Central memory CD8-positive, alpha-beta T cell (primary cell): ENCODE results near the gene CDHR2.
A peak's percentile ranks its signal among the peaks of the same experiment; 100 is the strongest.
"Not testable (repeated sequence)": the region's sequence is repeated elsewhere in the genome, so short reads cannot be mapped to it uniquely, and the experiment has no call there.

Experiments
- ATAC-seq: fragments of 150-1000 bp; cut with Tn5 transposase; replicated peaks from 2 replicates; pipeline ENCODE4 v1.10.0; 2022; ENCODE audit warnings: mild to moderate bottlenecking, moderate FRiP score, moderate number of reproducible peaks; ENCODE audit not compliant: poor library complexity, severe bottlenecking; ENCODE audit errors: extremely low read depth
- DNase-seq, 2 donors: peaks; one replicate each; pipeline ENCODE4 v3.0.0; 2021; ENCODE audit warnings: low spot score in 2 of 2
- H3K27ac Mint-ChIP-seq: one replicate; pipeline ENCODE4 v1.8.0; 2022; ENCODE audit warnings: low read depth, mild to moderate bottlenecking, moderate library complexity, mixed read lengths
- H3K27me3 Mint-ChIP-seq: one replicate; pipeline ENCODE4 v1.8.0; 2022; ENCODE audit warnings: mixed read lengths
- H3K36me3 Mint-ChIP-seq: one replicate; pipeline ENCODE4 v1.8.0; 2022; ENCODE audit warnings: mild to moderate bottlenecking, moderate library complexity, mixed read lengths; ENCODE audit not compliant: insufficient read depth
- H3K4me1 Mint-ChIP-seq: one replicate; pipeline ENCODE4 v1.8.0; 2022; ENCODE audit warnings: mixed read lengths
- H3K4me3 Mint-ChIP-seq: one replicate; pipeline ENCODE4 v1.8.0; 2022; ENCODE audit warnings: mild to moderate bottlenecking, moderate library complexity, mixed read lengths
- H3K9me3 Mint-ChIP-seq: one replicate; pipeline ENCODE4 v1.8.0; 2022; ENCODE audit warnings: mixed read lengths

Gene CDHR2

DNA sequence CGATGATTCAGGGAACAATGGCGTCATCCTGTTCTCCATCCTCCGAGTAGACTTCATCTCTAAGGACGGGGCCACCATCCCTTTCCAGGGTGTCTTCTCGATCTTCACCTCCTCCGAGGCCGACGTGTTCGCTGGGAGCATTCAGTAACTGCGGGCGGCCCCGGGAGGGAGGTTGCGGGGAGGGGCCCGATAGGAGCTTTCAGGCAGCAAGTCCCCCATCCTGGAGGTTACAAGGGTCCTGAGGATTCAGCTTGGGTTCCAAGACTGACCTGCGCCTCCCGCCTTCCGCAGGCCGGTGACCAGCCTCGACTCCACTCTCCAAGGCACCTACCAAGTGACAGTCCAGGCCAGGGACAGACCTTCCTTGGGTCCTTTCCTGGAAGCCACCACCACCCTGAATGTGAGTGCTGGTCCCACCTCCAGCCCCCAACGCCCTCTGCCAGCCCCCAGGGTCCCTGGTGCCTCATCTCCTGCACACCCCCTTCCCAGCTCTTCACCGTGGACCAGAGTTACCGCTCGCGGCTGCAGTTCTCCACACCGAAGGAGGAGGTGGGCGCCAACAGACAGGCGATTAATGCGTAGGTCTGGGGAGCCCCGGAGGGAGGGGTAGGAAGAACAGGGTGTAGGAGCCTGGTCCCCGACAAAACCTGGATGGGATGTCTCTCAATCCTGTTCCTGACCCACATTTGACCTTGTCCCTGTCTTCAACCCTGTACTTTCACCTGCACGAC, 40.1 kb downstream of the CDHR2 start:
- ATAC-seq (no peak), DNase-seq (no peak)
- H3K4me1 Mint-ChIP-seq, result no peaks in the 10 kb centered on the region
- H3K27me3 Mint-ChIP-seq, result no peaks in the 10 kb centered on the region
- H3K9me3 Mint-ChIP-seq, result no peaks in the 10 kb centered on the region
- H3K36me3 Mint-ChIP-seq, result peaks cover 1% of the 10 kb centered on the region
- H3K27ac Mint-ChIP-seq, result no peak overlapping the region
- no peak overlapping the region for H3K4me3 Mint-ChIP-seq

DNA sequence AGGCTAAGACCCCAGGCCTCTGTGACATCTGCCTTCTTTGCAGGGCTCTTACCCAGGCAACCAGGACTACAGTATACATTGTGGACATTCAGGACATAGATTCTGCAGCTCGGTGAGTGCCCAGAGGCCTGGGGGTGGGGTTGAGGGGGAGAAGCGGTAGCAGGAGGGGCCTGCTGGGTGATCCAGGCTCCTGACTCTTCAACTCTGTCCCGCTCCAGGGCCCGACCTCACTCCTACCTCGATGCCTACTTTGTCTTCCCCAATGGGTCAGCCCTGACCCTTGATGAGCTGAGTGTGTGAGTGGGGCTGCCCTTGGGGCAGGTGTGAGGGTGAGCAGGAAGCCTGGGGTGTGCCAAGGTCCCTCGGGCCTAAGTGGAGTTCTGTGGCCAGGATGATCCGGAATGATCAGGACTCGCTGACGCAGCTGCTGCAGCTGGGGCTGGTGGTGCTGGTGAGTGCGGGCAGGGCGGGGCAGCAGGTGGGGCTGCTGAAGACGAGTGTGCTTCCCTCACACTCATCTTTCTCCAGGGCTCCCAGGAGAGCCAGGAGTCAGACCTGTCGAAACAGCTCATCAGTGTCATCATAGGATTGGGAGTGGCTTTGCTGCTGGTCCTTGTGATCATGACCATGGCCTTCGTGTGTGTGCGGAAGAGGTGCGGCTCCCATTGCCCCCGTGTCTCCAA, 41.0 kb downstream of the CDHR2 start:
- ATAC-seq, result no peak
- Mint-ChIP-seq H3K36me3 (peaks cover 1% of the 10 kb centered on the region), H3K27ac (no peak overlapping the region), H3K9me3 (no peaks in the 10 kb centered on the region), H3K4me3 (no peak overlapping the region), H3K27me3 (no peaks in the 10 kb centered on the region), H3K4me1 (no peaks in the 10 kb centered on the region)
- DNase-seq, result no peak

DNA sequence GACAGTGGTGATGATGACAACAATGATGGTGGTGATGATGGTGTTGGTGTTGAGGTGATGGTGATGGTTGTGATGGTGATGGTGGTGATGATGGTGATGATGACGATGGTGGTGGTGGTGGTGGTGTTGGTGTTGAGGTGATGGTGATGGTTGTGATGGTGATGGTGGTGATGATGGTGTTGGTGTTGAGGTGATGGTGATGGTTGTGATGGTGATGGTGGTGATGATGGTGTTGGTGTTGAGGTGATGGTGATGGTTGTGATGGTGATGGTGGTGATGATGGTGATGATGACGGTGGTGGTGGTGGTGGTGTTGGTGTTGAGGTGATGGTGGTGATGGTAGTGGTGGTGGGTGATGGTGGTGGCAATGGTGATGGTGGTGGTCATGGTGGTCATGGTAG, 42.5 kb downstream of the CDHR2 start:
- H3K27me3 Mint-ChIP-seq, ATAC-seq, H3K4me1 Mint-ChIP-seq, DNase-seq, H3K36me3 Mint-ChIP-seq, H3K27ac Mint-ChIP-seq, H3K9me3 Mint-ChIP-seq, H3K4me3 Mint-ChIP-seq: not testable (repeated sequence)

DNA sequence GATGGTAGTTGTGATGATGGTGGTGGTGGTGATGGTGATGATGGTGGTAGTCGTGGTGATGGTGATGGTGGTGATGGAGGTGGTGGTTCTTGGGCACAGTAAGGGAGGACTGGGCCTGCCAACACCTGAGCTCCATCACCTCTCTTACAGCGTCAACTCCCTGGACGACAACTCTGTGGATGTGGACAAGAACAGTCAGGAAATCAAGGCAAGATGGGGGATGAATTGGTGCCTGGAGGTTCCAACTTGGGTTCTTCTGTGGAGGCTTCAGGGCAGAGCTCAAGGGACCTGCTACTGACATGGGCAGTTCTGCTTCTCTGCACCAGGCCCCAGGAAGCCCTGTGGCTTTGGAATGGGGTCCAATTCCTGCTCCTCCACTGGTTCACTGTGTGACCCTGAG, 43.4 kb downstream of the CDHR2 start:
- Mint-ChIP-seq H3K4me3 (no peak overlapping the region), H3K9me3 (no peaks in the 10 kb centered on the region), H3K27me3 (no peaks in the 10 kb centered on the region), H3K36me3 (peaks cover 3% of the 10 kb centered on the region), H3K4me1 (peaks cover 6% of the 10 kb centered on the region), H3K27ac (no peak overlapping the region)
- ATAC-seq, result no peak
- no peak for DNase-seq

DNA sequence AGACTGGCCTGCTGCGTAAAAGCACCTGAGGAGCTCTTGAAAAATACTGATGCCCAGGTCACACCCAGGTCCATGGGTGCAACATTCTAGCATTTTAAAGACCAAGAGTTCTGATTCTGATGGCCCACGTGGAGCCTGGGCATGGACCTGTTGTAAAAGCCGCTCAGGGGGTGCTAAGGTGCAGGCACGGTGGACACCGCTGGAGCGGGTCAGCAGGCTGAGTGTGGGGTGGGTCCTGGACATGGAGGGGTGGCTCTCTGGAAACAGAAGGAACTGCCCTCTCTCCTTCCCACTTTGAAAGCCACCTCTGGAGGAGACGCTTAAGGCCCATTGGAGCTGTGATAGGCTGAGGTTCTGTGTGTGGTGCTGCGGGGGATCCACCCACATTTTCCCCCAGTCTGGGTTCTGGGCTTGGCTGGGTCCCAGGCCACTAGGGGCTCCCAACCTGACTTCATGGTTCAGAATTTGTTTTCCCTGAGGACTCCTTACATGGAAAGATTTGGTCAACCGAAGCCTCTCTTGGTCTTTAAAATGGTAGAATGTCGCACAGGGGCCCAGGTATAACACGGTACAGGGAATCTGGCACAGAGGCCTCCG, 44.2 kb downstream of the CDHR2 start:
- ATAC-seq, result no peak

DNA sequence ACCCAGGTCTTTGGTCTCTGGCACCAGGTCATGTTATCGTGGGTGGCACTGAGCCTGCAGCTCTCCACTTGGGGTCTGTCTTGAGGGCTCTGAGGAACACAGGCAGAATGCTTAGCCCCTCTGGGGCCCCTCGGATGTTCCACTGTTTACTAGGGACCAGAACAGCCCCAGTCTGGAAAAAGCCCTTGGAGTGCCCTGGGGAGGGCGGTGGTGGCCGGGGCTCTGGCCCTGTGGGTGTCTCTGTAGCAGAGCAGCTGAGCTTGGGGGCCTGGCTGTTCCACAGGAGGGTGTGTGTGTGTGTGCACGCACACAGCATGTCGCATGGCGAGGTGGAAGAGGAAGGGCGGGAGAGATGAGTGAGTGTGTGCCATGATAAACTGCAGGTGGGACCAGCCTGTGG, 45.4 kb downstream of the CDHR2 start:
- Mint-ChIP-seq H3K4me3 (peak overlapping the region; percentile 31), H3K27me3 (no peaks in the 10 kb centered on the region), H3K9me3 (no peaks in the 10 kb centered on the region), H3K36me3 (peaks cover 3% of the 10 kb centered on the region), H3K4me1 (peaks cover 6% of the 10 kb centered on the region), H3K27ac (no peak overlapping the region)
- ATAC-seq, result no peak
- no peak for DNase-seq

More for the DNA sequence above, 44.2 kb downstream of the CDHR2 start:
- peaks cover 6% of the 10 kb centered on the region for H3K4me1 Mint-ChIP-seq
- H3K27me3 Mint-ChIP-seq, result no peaks in the 10 kb centered on the region
- no peak for DNase-seq
- H3K27ac Mint-ChIP-seq, result no peak overlapping the region
- no peaks in the 10 kb centered on the region for H3K9me3 Mint-ChIP-seq
- no peak overlapping the region for H3K4me3 Mint-ChIP-seq
- H3K36me3 Mint-ChIP-seq, result peaks cover 3% of the 10 kb centered on the region

DNA sequence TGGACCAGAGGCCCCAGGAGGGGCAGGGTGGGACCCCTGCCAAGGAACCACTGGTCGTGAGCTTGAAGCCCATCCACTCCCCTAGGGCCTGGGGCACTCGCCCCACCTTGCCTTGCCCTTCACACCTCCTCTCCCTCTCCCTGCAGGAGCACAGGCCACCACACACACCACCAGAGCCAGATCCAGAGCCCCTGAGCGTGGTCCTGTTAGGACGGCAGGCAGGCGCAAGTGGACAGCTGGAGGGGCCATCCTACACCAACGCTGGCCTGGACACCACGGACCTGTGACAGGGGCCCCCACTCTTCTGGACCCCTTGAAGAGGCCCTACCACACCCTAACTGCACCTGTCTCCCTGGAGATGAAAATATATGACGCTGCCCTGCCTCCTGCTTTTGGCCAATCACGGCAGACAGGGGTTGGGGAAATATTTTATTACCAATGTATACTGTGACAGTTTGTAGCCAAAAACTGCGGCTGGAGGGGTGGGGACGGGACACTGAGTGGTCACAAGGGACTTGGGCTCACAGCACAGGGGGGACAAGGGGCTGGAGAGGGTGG, 46.3 kb downstream of the CDHR2 start:
- H3K4me1 Mint-ChIP-seq, result peaks cover 6% of the 10 kb centered on the region
- H3K27ac Mint-ChIP-seq, result no peak overlapping the region
- no peaks in the 10 kb centered on the region for H3K27me3 Mint-ChIP-seq
- DNase-seq (no peak), ATAC-seq (no peak)
- no peaks in the 10 kb centered on the region for H3K9me3 Mint-ChIP-seq
- H3K4me3 Mint-ChIP-seq, result peak overlapping the region; percentile 69
- H3K36me3 Mint-ChIP-seq, result peaks cover 3% of the 10 kb centered on the region

DNA sequence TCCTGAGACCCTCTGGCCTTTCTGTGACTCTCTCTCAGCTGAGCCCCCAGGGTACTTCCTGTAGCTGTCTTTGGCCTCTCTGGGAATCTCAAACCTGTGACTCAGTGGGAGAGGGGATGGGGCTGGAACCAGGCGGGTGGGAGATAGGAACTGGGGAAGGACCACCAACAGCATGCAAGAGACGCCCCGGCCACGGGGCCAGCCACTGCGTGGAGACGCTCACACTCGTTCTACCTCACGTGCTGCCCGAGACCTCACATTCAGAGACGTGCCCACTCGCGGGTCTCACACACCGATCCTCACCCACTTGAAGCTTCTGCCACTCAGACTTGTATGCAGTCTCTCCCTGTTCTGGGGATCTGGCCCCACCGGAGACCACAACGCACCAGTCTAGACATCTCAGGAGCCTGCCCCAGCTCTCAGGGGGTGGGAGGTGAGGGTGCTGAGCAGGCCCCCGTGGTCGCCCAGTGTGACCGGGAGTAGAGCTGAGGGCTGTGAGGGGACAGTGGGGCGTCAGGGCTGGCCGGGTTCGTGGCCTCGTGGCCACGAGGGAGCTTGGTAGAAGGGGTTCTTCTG, 47.0 kb downstream of the CDHR2 start:
- peak overlapping the region; percentile 69 for H3K4me3 Mint-ChIP-seq
- H3K27ac Mint-ChIP-seq, result peak overlapping the region; percentile 51
- no peaks in the 10 kb centered on the region for H3K27me3 Mint-ChIP-seq
- DNase-seq (no peak), ATAC-seq (no peak)
- H3K4me1 Mint-ChIP-seq, result peaks cover 6% of the 10 kb centered on the region
- peaks cover 3% of the 10 kb centered on the region for H3K36me3 Mint-ChIP-seq
- no peaks in the 10 kb centered on the region for H3K9me3 Mint-ChIP-seq

DNA sequence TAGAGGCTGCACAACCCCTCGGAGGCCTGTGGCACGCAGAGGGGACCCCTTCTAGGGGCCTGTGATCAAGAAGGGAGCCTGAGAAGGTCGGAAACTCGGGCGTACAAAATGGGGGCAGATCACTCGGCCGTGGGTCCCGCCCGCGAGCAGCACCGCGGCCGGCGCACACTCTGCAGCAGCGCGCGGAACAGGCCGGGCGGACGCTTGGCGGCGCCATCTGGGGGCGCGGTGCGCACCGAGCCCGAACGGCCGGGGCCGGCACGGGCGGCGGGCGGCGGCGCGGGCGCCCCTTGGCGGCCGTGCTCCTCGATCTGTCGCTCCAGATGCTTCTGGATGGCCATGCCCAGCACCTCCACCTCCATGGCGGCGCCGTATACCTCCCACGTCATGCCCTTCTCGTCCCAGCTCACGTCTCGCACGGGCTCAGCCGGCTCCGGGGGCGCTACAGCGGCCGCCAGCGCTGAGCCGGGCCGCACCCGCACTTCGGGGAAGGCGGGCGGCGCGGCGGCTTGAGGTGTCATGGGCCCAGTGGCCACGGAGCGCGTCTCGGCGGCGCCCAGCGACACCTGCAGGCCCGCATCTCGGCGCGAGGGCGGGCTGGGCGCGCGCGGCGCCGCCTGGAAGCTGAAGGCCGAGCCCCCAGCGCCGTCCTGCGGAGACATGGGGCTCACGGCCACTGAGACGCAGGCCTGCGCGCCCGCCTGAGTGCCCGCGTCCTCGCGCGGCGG, 47.7 kb downstream of the CDHR2 start:
- Mint-ChIP-seq H3K4me3 (peak overlapping the region; percentile 69), H3K9me3 (no peaks in the 10 kb centered on the region), H3K4me1 (peaks cover 6% of the 10 kb centered on the region), H3K27ac (peak overlapping the region; percentile 51), H3K27me3 (no peaks in the 10 kb centered on the region), H3K36me3 (peaks cover 3% of the 10 kb centered on the region)
- ATAC-seq (peak; percentile 91), DNase-seq (peak; percentile 37 to 42)

DNA sequence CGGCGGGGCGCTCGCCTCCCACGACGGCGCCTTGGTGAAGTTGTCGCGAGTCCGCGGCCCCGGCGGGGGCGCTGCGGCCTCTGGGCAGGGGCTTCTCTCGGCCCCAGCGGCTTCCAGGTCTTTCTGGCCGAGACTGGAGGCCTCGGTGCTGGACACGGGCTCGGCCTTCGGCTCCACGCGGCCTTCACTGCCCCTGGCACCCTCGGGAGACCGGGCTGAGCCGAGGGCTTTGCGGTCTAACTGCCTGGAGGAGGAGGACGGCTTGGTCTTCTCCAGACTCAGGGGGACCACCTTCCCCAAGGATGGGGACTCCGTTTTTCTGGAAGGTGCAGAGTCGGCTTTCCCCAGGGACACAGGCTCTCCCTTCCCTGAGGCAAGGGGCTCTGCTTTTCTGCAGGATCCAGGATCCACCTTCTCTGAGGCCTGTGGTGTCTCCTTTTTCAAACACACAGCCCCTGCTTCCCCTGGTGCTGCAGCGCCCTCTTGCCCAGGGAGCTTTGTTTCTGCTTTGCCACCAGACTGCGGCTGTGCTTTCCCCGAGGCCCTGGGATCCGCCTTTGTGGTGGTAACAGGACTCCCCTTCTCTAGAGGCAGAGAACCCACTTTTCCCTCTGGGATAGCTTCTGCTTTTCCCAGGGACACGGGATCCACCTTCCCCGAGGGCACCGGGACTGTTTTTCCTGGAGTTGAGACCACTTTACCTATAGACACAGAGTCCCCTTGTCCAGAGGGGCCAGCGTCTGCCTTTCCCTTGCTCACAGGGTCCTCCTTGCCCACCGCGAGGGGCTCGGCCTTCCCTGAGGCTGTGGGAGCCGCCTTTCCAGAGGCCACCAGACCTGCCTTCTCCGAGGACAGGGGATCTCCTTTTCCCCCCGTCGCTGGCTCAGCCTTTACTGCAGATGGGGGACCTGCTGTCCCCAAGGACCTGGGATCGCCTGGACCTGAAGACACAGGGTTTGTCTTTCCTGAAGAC, 48.6 kb downstream of the CDHR2 start:
- H3K4me1 Mint-ChIP-seq, result peaks cover 6% of the 10 kb centered on the region
- H3K36me3 Mint-ChIP-seq, result peaks cover 3% of the 10 kb centered on the region
- no peak for DNase-seq
- no peak overlapping the region for H3K27ac Mint-ChIP-seq
- peak overlapping the region; percentile 69 for H3K4me3 Mint-ChIP-seq
- no peaks in the 10 kb centered on the region for H3K9me3 Mint-ChIP-seq
- no peaks in the 10 kb centered on the region for H3K27me3 Mint-ChIP-seq
- no peak for ATAC-seq

DNA sequence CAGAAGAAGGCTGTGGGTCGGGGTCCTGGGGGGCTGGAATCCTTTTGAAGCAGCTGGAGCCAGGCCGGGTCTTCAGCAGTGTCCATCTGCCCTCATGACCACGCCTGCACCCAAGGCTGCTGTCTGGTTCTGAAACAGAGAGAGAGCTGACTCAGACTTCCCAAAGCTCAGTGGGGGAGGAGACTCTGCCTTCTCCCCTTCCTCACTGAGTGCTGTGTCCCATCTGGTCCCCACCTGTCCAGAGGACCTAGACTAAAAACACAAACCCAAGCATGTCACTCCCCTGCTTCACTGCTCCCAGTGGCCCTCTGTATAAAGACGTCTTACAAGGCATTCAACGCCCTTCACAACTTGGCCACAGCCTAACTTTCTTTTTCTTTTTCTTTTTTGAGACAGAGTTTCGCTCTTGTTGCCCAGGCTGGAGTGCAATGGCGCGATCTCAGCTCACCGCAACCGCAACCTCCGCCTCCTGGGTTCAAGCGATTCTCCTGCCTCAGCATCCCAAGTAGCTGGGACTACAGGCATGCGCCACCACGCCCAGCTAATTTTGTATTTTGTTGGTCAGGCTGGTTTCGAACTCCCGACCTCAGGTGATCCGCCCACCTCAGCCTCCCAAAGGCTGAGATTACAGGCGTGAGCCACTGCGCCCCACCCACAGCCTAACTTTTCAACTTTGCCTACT, 50.7 kb downstream of the CDHR2 start:
- not testable (repeated sequence) for H3K27me3 Mint-ChIP-seq, DNase-seq, H3K4me1 Mint-ChIP-seq, H3K36me3 Mint-ChIP-seq, H3K27ac Mint-ChIP-seq, H3K9me3 Mint-ChIP-seq, ATAC-seq, H3K4me3 Mint-ChIP-seq
